Right ventricle myocardium superior (tissue), 1 donor: ENCODE measurements around the gene TLCD4. TPM values are rescaled to one million over a fixed set of nuclear protein-coding genes. Genes with fewer than 3 reads are reported as not detected.
"Not testable (repeated sequence)": the region's sequence is repeated elsewhere in the genome, so short reads cannot be mapped to it uniquely, and the experiment has no call there.

ENCODE experiments used
- ATAC-seq: fragments of 200-7000 bp; cut with Tn5 transposase; one replicate; pipeline ENCODE4 v1.9.1; 2020; ENCODE audit warnings: mild to moderate bottlenecking; ENCODE audit not compliant: poor library complexity
- DNase-seq: peaks from one replicate; pipeline ENCODE4 v3.0.0-alpha.2; 2020
- intact Hi-C: fragments of 100-400 bp; cut with DNase I; formaldehyde crosslinking; loops from one replicate; pipeline ENCODE4 v1.11.2; 2022
- total RNA-seq: library from RNA; stranded (reverse); fragmentation: NEBNext Ultra II Directional; extraction: Animal tissue kit (Norgen Biotek cat#: 25700); gene quantifications from one replicate; pipeline ENCODE4 v1.2.1, GENCODE V29; 2021
- donor health status: DM: no; HTN: yes; CAD: no; lungs with severe emphysema.

Gene TLCD4
- total RNA-seq, 1 donor from 2014 or later: 47.7 TPM

GRCh38 chr1:95091290-95091689, 25.9 kb upstream of the TLCD4 start:
- intact Hi-C loops, ATAC-seq, DNase-seq: not testable (repeated sequence)

DNA sequence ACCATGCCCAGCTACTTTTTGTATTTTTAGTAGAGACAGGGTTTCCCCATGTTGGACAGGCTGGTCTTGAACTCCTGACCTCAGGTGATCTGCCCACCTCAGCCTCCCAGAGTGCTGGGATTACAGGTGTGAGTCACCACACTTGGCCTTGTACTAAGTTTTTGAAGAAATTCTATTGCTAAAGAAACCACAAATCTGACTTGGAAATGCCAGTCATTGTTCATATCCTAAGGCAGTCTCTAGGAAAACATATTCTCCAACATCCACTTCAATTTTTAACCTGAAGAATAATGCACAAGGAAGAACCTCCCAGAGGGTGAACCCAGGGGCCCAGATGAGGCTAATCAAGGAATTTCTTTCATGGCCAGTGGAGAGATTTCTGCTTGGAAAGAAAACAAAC, 24.3 kb upstream of the TLCD4 start:
- intact Hi-C loops, ATAC-seq: not testable (repeated sequence)

GRCh38 chr1:95093296-95093695, 23.9 kb upstream of the TLCD4 start:
- no peak for DNase-seq
- intact Hi-C loops: no loop called here
- no peak for ATAC-seq

More for the DNA sequence above, 24.3 kb upstream of the TLCD4 start:
- not testable (repeated sequence) for DNase-seq

GRCh38 chr1:95094923-95095322, 22.2 kb upstream of the TLCD4 start:
- intact Hi-C loops: no loop called here
- DNase-seq (no peak), ATAC-seq (no peak)

DNA sequence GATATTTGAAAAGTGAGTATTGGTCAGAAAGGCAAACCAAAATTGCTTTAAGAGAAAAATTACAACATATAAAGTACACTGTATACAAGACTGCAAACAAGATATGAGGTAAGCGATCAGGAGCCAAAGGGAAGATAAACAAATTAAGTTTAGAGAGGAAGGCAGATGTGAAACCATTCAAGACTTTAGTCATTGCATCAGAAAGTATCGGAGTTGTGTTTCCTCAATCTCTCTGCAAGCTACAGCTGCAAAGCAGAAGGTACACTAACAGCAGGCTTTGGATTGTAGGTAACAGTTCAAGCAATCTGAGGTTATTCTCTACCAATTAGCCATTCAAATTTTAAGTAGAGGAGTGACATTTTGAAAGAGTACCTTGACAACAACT, 21.3 kb upstream of the TLCD4 start:
- ATAC-seq: no peak
- no peak for DNase-seq
- intact Hi-C loops: no loop called here

DNA sequence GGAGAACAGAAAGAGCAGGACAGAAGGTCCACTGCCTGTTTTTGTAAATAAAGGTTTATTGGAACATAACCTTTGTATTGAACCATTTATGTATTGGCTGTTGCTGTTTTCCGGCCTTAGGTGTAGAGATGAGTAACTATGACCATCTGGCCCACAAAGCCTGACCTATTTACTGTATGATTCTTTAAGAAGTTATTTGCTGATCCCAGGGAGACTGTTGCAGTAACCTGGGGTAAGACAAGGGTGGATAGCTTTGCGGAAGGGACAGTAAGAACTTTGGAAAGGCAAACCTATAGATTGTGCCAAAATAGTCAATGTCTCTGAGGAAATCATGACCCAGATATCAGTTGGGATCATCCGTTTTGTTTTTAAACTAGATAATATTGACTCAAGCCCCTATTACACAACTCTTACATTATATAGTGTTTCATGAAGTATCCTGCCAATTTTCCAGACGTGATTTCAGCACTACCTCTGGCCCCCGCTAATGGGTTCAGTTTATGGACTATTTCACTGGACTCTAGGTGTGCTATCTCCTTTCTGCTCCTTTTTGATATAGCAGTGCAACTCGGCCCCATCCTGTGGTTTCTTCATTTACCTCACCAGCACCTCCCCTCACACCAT, 20.8 kb upstream of the TLCD4 start:
- intact Hi-C loops: no loop called here
- ATAC-seq (no peak), DNase-seq (no peak)

GRCh38 chr1:95097426-95097825, 19.7 kb upstream of the TLCD4 start:
- DNase-seq: no peak
- intact Hi-C loops: no loop called here
- no peak for ATAC-seq

DNA sequence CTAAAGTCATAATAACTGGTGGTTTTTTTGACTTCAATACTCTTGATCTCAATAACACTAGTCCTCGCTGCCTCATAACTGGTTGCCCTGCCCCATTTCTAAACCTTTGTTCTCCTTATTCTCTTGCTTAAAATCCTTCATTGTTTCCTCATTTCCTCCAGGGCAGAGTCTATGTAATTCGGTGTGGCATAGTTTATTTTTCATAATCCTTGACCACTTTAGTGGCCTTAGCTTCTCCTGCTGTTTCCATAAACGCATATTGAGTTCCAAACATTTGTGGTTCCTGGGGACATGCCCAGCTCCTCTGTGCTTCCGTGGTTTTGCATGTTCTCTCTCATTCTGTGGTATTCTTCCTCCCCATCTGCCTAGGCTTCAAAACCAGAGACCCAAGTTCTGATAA, 19.0 kb upstream of the TLCD4 start:
- no peak for DNase-seq
- no peak for ATAC-seq
- intact Hi-C loops: no loop called here

GRCh38 chr1:95108792-95109191, 8.4 kb upstream of the TLCD4 start:
- intact Hi-C loops: no loop called here
- ATAC-seq: no peak
- DNase-seq: no peak

- intact Hi-C loops: loop anchor here (10.0 kb wide), 1 partner anchor 124 kb away; the partner anchor contains the start of gene RWDD3
- ATAC-seq: no peak
- DNase-seq: no peak
Observed at GRCh38 chr1:95111014-95111413, 6.1 kb upstream of the TLCD4 start.

GRCh38 chr1:95113684-95114083, 3.5 kb upstream of the TLCD4 start:
- intact Hi-C loops: loop anchor here (10.0 kb wide), 1 partner anchor 121 kb away; the partner anchor contains the start of gene RWDD3
- ATAC-seq (no peak), DNase-seq (no peak)

DNA sequence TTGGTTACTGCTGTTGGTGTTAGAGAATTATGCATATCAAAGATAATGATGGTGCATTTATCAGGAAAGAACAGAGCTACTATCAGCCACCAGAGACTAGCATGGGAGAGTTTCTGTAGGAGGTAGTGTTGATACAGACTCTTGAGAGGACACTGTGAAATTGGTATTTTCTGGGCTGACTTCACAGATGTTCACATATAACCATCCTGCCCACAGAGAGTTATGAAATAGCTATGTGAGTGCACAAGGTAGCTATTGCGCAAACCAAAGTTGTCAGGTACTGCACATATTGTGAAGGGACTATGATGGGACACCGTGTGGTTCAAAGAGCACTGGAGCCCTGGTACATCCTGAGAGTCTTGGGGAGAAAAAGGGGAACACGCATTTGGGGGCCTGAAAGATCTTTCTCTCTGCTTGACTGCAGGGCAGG, 1.4 kb upstream of the TLCD4 start:
- intact Hi-C loops: loop anchor here (10.0 kb wide), 1 partner anchor 119 kb away; the partner anchor contains the start of gene RWDD3
- DNase-seq (no peak), ATAC-seq (no peak)

GRCh38 chr1:95116580-95117206, 462 bp upstream of the TLCD4 start:
- DNase-seq: peak; percentile 70
- intact Hi-C loops: loop anchor here (10.0 kb wide), 1 partner anchor 118 kb away; the partner anchor contains the start of gene RWDD3
- ATAC-seq: peak; percentile 83

DNA sequence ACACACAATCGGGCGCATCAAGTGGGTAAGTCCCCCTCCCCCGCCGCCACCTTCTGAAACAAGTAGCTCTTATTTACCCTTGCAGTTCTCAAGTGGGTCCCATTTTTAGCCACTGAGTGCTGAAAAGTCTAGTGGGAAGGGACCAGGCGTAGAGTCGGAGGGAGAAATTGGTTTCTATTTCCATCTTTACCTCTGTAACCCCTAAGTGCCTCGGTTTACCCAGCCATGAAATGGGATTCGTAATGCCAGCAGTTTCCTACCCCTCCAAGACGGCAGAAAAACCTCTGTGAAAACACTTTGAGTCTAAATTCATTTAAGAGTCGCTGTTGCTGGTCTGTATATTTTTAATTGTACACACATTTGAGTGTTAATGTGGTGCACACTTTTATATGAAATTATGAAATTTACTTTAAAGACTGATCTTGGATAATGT, 928 bp downstream of the TLCD4 start:
- intact Hi-C loops: loop anchor here (10.0 kb wide), 1 partner anchor 117 kb away; the partner anchor contains the start of gene RWDD3
- DNase-seq (peak; percentile 62), ATAC-seq (peak; percentile 26)

- ATAC-seq (no peak), DNase-seq (no peak)
- intact Hi-C loops: loop anchor here (10.0 kb wide), 1 partner anchor 116 kb away; the partner anchor contains the start of gene RWDD3
Observed at GRCh38 chr1:95118710-95119109, 1.6 kb downstream of the TLCD4 start.

GRCh38 chr1:95119273-95119672, 2.1 kb downstream of the TLCD4 start:
- ATAC-seq (no peak), DNase-seq (no peak)
- intact Hi-C loops: loop anchor here (10.0 kb wide), 1 partner anchor 116 kb away; the partner anchor contains the start of gene RWDD3

GRCh38 chr1:95122151-95122697, 5.1 kb downstream of the TLCD4 start:
- intact Hi-C loops: no loop called here
- DNase-seq (no peak), ATAC-seq (no peak)

- ATAC-seq (no peak), DNase-seq (no peak)
- intact Hi-C loops: no loop called here
Observed at GRCh38 chr1:95124342-95124741, 7.2 kb downstream of the TLCD4 start.

GRCh38 chr1:95126366-95126765, 9.2 kb downstream of the TLCD4 start:
- no peak for ATAC-seq
- intact Hi-C loops: no loop called here
- no peak for DNase-seq

GRCh38 chr1:95126846-95127245, 9.7 kb downstream of the TLCD4 start:
- ATAC-seq: no peak
- intact Hi-C loops: no loop called here
- DNase-seq: no peak
